Stomach (tissue), 4 donors: ENCODE results near the gene MB21D2.

ENCODE experiments used
- CTCF ChIP-seq, 7 experiments: fragments of 450-650 bp in 4 of 7; fragments of 200-600 bp in 3 of 7; sonication (generic) in 3 of 7; IDR thresholded peaks; one replicate each; pipeline ENCODE4 v1.5.1; 2016 to 2019; ENCODE audit warnings: antibody characterized with exemption in 7 of 7, control low read depth in 2 of 7, mild to moderate bottlenecking in 1 of 7
- EP300 ChIP-seq: sonication (generic); formaldehyde crosslinking; IDR thresholded peaks from one replicate; pipeline ENCODE4 v1.6.1; 2017; ENCODE audit warnings: antibody characterized with exemption
- POLR2A ChIP-seq, 4 donors: fragments of 450-650 bp; IDR thresholded peaks; one replicate each; pipeline ENCODE4 v1.6.1; 2016; ENCODE audit warnings: antibody characterized with exemption in 4 of 4, control low read depth in 2 of 4, mild to moderate bottlenecking in 1 of 4, moderate library complexity in 1 of 4
- POLR2AphosphoS5 ChIP-seq, 3 donors: sonication (generic); formaldehyde crosslinking; IDR thresholded peaks; one replicate each; pipeline ENCODE4 v1.6.1; 2016; ENCODE audit warnings: antibody characterized with exemption in 3 of 3

- TF ChIP-seq CTCF (IDR thresholded peaks at IDR 0.05) (no peak), POLR2A (IDR thresholded peaks at IDR 0.05) (no peak), EP300 (no peak), POLR2AphosphoS5 (IDR thresholded peaks at IDR 0.05) (no peak)
Observed at GRCh38 chr3:192887047-192887446, 30.6 kb downstream of the MB21D2 start.
